PFSK-1 (cell line): ENCODE data around the gene RHOJ.

Experiments
- FOXP2 ChIP-seq: optimal IDR thresholded peaks from 2 replicates; pipeline ENCODE3; 2011; ENCODE audit warnings: borderline replicate concordance, control low read depth, inconsistent platforms; ENCODE audit not compliant: insufficient read depth; ENCODE audit errors: extremely low read length, extremely low read depth
- POLR2AphosphoS5 ChIP-seq: IDR thresholded peaks from 2 replicates; pipeline ENCODE4 v1.6.1; 2012; ENCODE audit warnings: low read depth, mild to moderate bottlenecking, control low read depth, low read length, moderate library complexity
- REST ChIP-seq, 2 experiments: IDR thresholded peaks; 2 replicates each; pipeline versions ENCODE4 v1.6.1 to v1.8.0; 2011 to 2012; ENCODE audit warnings: low read depth in 2 of 2, low read length in 2 of 2, control low read depth in 1 of 2, inconsistent platforms in 1 of 2, mild to moderate bottlenecking in 1 of 2, moderate library complexity in 1 of 2; ENCODE audit not compliant: insufficient read depth in 1 of 2
- SIN3A ChIP-seq: IDR thresholded peaks from 2 replicates; pipeline ENCODE4 v1.6.1; 2012; ENCODE audit warnings: mild to moderate bottlenecking, low read length, moderate library complexity, borderline replicate concordance; ENCODE audit not compliant: insufficient read depth
- TAF1 ChIP-seq: IDR thresholded peaks from 2 replicates; pipeline ENCODE4 v1.6.1; 2012; ENCODE audit warnings: low read length, control low read depth, borderline replicate concordance; ENCODE audit not compliant: insufficient read depth

GRCh38 chr14:63277591-63278183 is 73.4 kb downstream of the RHOJ start:
- TF ChIP-seq SIN3A (no peak), POLR2AphosphoS5 (no peak), TAF1 (no peak), REST (IDR thresholded peaks at IDR 0.05; ENCODE audit: insufficient read depth in 1 of 2, low read depth in 2 of 2, low read length in 2 of 2) (no peak), FOXP2 (no peak)
